ENCODE data around the gene ALMS1.
"Not testable (repeated sequence)": the region's sequence is repeated elsewhere in the genome, so short reads cannot be mapped to it uniquely, and the experiment has no call there.

The ALMS1 gene

GRCh38 chr2:73575261-73575660 is 189.6 kb downstream of the ALMS1 start:
- H3K36me3 ChIP-seq (ENCODE audit: control insufficient read depth, insufficient read depth, low read length) = no peaks in the 10 kb centered on the region
- DNase-seq (ENCODE audit: extremely low read depth, insufficient read length) = no peak
- H3K4me3 ChIP-seq (replicated peaks; ENCODE audit: low read depth, low read length) = no peak overlapping the region
- no peaks in the 10 kb centered on the region for H3K27me3 ChIP-seq (replicated peaks; ENCODE audit: control insufficient read depth, insufficient read depth, low read length)
- no peak for TF ChIP-seq CTCF (IDR thresholded peaks at IDR 0.05; ENCODE audit: insufficient read depth, low read length, poor library complexity, severe bottlenecking)

GRCh38 chr2:73582364-73582763 is 196.7 kb downstream of the ALMS1 start:
- no peaks in the 10 kb centered on the region for H3K36me3 ChIP-seq (ENCODE audit: control insufficient read depth, insufficient read depth, low read length)
- no peaks in the 10 kb centered on the region for H3K27me3 ChIP-seq (replicated peaks; ENCODE audit: control insufficient read depth, insufficient read depth, low read length)
- H3K4me3 ChIP-seq (replicated peaks; ENCODE audit: low read depth, low read length) = no peak overlapping the region
- DNase-seq (ENCODE audit: extremely low read depth, insufficient read length) = no peak
- TF ChIP-seq CTCF (IDR thresholded peaks at IDR 0.05; ENCODE audit: insufficient read depth, low read length, poor library complexity, severe bottlenecking) = no peak

DNA sequence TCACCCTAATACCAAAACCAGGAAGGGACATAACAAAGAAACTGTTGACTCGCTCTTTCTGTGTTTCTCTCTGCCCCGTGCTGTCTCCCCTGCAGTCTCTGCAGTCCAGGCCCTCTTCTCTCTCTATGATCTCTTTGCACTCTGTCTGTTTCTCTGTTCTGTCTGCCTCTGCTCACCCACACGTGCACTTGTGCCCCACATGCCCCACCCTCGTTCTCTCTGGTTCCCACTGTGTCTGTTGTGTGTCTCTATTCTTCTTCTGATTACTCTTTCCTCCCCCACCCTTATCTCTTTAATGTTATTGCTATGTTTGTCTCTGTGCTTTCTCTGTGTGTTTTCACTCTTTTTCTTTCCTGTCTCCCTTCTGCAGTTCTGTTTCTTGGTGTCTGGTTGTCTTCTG is 202.5 kb downstream of the ALMS1 start:
- DNase-seq (ENCODE audit: extremely low read depth, insufficient read length) = no peak
- no peak overlapping the region for H3K4me3 ChIP-seq (replicated peaks; ENCODE audit: low read depth, low read length)
- TF ChIP-seq CTCF (IDR thresholded peaks at IDR 0.05; ENCODE audit: insufficient read depth, low read length, poor library complexity, severe bottlenecking) = no peak

GRCh38 chr2:73593680-73594079 is 208.0 kb downstream of the ALMS1 start:
- no peak for TF ChIP-seq CTCF (IDR thresholded peaks at IDR 0.05; ENCODE audit: insufficient read depth, low read length, poor library complexity, severe bottlenecking)

More for the DNA sequence above, 202.5 kb downstream of the ALMS1 start:
- Histone ChIP-seq H3K27me3 (replicated peaks; ENCODE audit: control insufficient read depth, insufficient read depth, low read length) (no peaks in the 10 kb centered on the region), H3K36me3 (ENCODE audit: control insufficient read depth, insufficient read depth, low read length) (no peaks in the 10 kb centered on the region)

DNA sequence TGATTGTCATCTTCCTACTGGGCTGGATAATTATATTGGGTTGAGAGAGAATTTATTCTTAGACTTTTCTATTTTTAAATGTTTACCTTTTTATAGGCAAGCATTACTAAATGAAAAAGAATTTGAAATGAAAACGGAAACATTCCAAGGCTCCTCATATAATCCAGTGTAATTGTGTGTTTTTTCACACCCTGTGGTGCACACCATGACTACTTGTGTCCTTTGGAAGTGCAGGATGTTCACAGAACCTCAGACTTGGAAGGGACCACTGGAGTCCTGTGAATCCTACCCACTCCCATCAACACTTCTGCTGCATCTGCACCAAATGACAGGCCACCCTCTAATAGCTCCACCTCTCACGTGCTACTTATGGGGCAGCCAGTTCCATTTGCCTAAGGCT is 208.6 kb downstream of the ALMS1 start:
- DNase-seq (ENCODE audit: extremely low read depth, insufficient read length) = no peak
- H3K4me3 ChIP-seq (replicated peaks; ENCODE audit: low read depth, low read length) = no peak overlapping the region
- TF ChIP-seq CTCF (IDR thresholded peaks at IDR 0.05; ENCODE audit: insufficient read depth, low read length, poor library complexity, severe bottlenecking) = no peak
- no peaks in the 10 kb centered on the region for H3K27me3 ChIP-seq (replicated peaks; ENCODE audit: control insufficient read depth, insufficient read depth, low read length)
- no peaks in the 10 kb centered on the region for H3K36me3 ChIP-seq (ENCODE audit: control insufficient read depth, insufficient read depth, low read length)

More at GRCh38 chr2:73593680-73594079, 208.0 kb downstream of the ALMS1 start:
- Histone ChIP-seq H3K27me3 (replicated peaks; ENCODE audit: control insufficient read depth, insufficient read depth, low read length) (no peaks in the 10 kb centered on the region), H3K36me3 (ENCODE audit: control insufficient read depth, insufficient read depth, low read length) (no peaks in the 10 kb centered on the region), H3K4me3 (replicated peaks; ENCODE audit: low read depth, low read length) (no peak overlapping the region)
- DNase-seq (ENCODE audit: extremely low read depth, insufficient read length) = no peak

DNA sequence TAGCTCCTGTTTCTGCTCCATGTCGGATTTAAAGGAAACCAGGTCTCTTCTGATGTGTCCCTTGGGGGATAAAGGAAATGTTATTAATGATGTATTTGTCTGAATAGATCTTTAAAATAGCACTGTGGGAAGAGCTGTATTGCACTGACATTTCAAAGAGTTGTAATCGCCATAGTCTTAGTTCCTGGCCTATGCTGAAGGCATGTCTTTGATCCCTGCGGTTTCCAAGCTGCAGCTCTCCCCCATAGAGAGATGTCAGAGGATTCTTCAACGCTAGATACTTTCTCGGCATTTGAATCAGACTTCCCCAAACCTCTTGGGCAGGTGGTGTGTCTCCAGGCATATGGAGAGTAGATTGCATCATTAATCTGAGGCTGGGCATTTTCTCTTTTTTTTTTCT is 216.1 kb downstream of the ALMS1 start:
- no peaks in the 10 kb centered on the region for H3K36me3 ChIP-seq (ENCODE audit: control insufficient read depth, insufficient read depth, low read length)
- no peak for DNase-seq (ENCODE audit: extremely low read depth, insufficient read length)
- no peak overlapping the region for H3K4me3 ChIP-seq (replicated peaks; ENCODE audit: low read depth, low read length)
- no peak for TF ChIP-seq CTCF (IDR thresholded peaks at IDR 0.05; ENCODE audit: insufficient read depth, low read length, poor library complexity, severe bottlenecking)
- no peaks in the 10 kb centered on the region for H3K27me3 ChIP-seq (replicated peaks; ENCODE audit: control insufficient read depth, insufficient read depth, low read length)

- not testable (repeated sequence) for DNase-seq (ENCODE audit: extremely low read depth, insufficient read length); H3K4me3 ChIP-seq (replicated peaks; ENCODE audit: low read depth, low read length); H3K36me3 ChIP-seq (ENCODE audit: control insufficient read depth, insufficient read depth, low read length); H3K27me3 ChIP-seq (replicated peaks; ENCODE audit: control insufficient read depth, insufficient read depth, low read length)
Measured at GRCh38 chr2:73603099-73603588, 217.5 kb downstream of the ALMS1 start.

GRCh38 chr2:73604589-73604988 is 219.0 kb downstream of the ALMS1 start:
- not testable (repeated sequence) for H3K36me3 ChIP-seq (ENCODE audit: control insufficient read depth, insufficient read depth, low read length); H3K4me3 ChIP-seq (replicated peaks; ENCODE audit: low read depth, low read length); DNase-seq (ENCODE audit: extremely low read depth, insufficient read length); H3K27me3 ChIP-seq (replicated peaks; ENCODE audit: control insufficient read depth, insufficient read depth, low read length)
